ENCODE results near the gene JUNB.
A peak's percentile ranks its signal among the peaks of the same experiment; 100 is the strongest.

The JUNB gene

DNA sequence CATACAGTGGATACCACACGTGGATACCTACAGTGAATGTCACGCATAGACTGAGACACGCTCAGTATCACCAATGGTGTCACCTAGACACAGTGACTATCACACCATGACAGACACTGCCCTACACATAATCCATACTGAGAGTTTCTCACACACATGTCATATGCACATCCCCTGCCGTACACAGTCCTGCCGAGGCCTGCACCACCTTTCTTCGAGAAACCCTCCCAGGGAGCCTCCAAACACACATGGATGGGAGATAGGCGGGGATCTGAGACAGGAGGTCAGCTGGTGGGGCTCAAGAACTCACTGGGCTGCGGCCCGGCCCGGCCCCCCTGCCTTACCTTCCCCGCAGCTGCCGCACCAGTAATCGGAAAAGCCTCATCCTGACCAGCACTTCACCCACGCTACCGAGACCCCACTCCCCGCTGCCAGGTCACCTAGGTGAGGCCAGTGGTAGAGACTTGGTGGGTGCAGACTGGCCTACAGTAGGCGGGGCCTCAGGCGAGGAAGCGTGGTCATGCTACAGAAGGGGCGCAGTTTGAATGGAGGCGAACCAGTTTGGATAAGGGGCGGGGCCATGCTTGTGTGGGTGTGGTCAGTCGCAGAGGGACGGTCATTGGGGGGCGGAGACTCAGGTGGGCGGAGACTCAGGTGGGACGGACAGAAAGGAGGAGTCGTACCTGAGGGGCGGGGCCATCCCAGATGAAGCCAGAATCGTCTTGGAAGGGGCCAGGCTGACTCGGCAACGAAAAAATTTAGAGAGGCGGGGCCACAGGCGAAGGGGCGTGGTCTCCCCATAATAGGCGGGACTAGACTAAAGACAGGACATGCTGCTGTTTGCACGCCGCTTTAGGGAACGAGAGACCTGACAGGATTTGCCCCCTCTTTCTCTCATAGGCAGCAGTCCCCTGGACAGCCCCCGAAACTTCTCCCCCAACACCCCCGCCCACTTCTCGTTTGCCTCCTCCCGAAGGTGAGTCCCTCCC is 49.1 kb downstream of the JUNB start:
- Histone ChIP-seq H3K4me2 (peak overlapping the region; percentile 66), H3K36me3 (no peaks in the 10 kb centered on the region), H3K9me3 (no peaks in the 10 kb centered on the region), H3K4me3 (peak overlapping the region; percentile 28; the same call in 1 of the 2 replicates), H3K27me3 (peaks cover 81% of the 10 kb centered on the region), H3K9ac (no peak overlapping the region), H3K27ac (no peak overlapping the region), H4K20me1 (peaks cover 48% of the 10 kb centered on the region), H3K4me1 (peaks cover 36% of the 10 kb centered on the region)
- no peak for TF ChIP-seq Cebpa-rat (IDR thresholded peaks at IDR 0.05)

DNA sequence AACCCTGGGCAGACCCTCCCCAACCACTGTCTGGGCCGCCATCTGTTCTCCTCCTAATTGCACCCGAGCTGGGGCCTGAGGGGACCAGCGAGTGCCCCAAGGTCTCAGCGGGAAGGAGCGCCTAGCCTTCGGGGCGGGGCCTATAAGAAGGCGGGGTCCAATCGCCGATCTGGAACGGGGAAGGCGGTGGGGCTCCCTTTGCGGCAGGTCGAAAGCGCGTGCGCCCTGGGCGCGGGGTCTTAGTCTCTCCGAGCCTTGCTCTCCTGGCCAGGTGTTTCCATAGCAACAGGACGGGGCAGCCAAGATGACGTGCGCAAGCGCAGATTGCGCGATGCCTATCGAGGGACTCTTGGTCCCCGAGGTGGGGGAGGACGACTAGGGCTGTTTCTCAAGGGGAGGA is 49.8 kb downstream of the JUNB start:
- Histone ChIP-seq H3K27ac (no peak overlapping the region), H4K20me1 (peaks cover 44% of the 10 kb centered on the region), H3K9ac (no peak overlapping the region), H3K27me3 (peaks cover 81% of the 10 kb centered on the region), H3K4me3 (peak overlapping the region; percentile 28; the same call in 1 of the 2 replicates), H3K9me3 (no peaks in the 10 kb centered on the region), H3K4me2 (peak overlapping the region; percentile 66), H3K36me3 (no peaks in the 10 kb centered on the region), H3K4me1 (peaks cover 30% of the 10 kb centered on the region)
- TF ChIP-seq Cebpa-rat (IDR thresholded peaks at IDR 0.05): no peak

DNA sequence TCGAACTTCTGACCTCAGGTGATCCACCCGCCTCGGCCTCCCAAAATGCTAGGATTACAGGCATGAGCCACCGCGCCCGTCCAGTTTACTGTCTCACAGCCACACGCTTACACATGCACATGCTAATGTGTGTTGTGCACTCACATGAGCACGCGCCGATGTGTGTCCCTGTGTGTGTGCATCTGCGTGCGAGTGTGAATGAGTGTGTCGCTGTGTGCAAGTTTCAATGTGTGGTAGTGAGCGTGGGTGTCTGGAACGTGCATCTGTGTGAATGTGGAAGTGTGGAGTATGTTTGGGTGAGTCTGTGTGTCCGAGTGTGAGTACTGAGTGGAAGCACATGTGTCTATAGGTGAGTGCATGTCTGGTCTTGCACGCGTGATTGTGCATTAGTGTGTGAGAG is 51.2 kb downstream of the JUNB start:
- H4K20me1 ChIP-seq: peaks cover 32% of the 10 kb centered on the region
- no peak for TF ChIP-seq Cebpa-rat (IDR thresholded peaks at IDR 0.05)

More for the DNA sequence above, 51.2 kb downstream of the JUNB start:
- Histone ChIP-seq H3K4me1 (peaks cover 31% of the 10 kb centered on the region), H3K9me3 (no peaks in the 10 kb centered on the region), H3K9ac (no peak overlapping the region), H3K4me2 (no peak overlapping the region), H3K27me3 (peaks cover 81% of the 10 kb centered on the region), H3K27ac (no peak overlapping the region), H3K4me3 (no peak overlapping the region), H3K36me3 (no peaks in the 10 kb centered on the region)
